Motor neuron (in vitro differentiated cells): ENCODE results near the gene METTL23. TPM values are rescaled to one million over a fixed set of nuclear protein-coding genes. Genes with fewer than 3 reads are reported as not detected.
"Not testable (repeated sequence)": the region's sequence is repeated elsewhere in the genome, so short reads cannot be mapped to it uniquely, and the experiment has no call there.

ENCODE experiments used
- ATAC-seq, 8 experiments: fragments of 200-7000 bp; cut with Tn5 transposase; replicated peaks in 6 of 8; 2 replicates each; pipeline ENCODE4 v1.8.0; 2021; ENCODE audit warnings: mild to moderate bottlenecking in 8 of 8, moderate library complexity in 8 of 8
- H3K27ac ChIP-seq, 2 donors: fragments of 250-450 bp; sonication (Bioruptor Pico); 2 replicates each; pipeline ENCODE4 v1.9.0; 2021; ENCODE audit warnings: antibody characterized with exemption in 2 of 2, mild to moderate bottlenecking in 2 of 2, moderate library complexity in 1 of 2
- H3K4me1 ChIP-seq, 2 donors: fragments of 250-450 bp; sonication (Bioruptor Pico); replicated peaks in 1 of 2; 2 replicates each; pipeline ENCODE4 v1.6.1; 2021; ENCODE audit warnings: antibody characterized with exemption in 2 of 2, mild to moderate bottlenecking in 2 of 2, moderate library complexity in 1 of 2
- H3K4me3 ChIP-seq, 5 donors: fragments of 250-450 bp; sonication (Bioruptor Pico); 2 replicates each; pipeline ENCODE4 v1.9.0; 2021; ENCODE audit warnings: antibody characterized with exemption in 5 of 5, mild to moderate bottlenecking in 5 of 5, moderate library complexity in 4 of 5
- WGBS, 10 experiments: fragments of 450-650 bp; shearing (Covaris generic); methylation state at CpG; one replicate each; pipeline ENCODE4 v1.0.0; 2022; 5-methylcytosine and 5-hydroxymethylcytosine counted together
- in situ Hi-C, 9 experiments: fragments of 400-800 bp; cut with MboI; loops; one replicate each; pipeline ENCODE4 v1.15.0; 2021; ENCODE audit warnings: low sequenced_read_pairs in 9 of 9, low pct_unique_long_range_greater_than_20kb in 2 of 9; ENCODE audit not compliant: unreplicated experiment in 9 of 9
- total RNA-seq, 8 experiments: library from RNA; unstranded; fragments of 300-600 nt; gene quantifications; 2 replicates each; pipeline versions ENCODE4 v1.2.3 to v1.2.4, GENCODE V29; 2022

METTL23 gene
- total RNA-seq, 8 experiments from 2014 or later, result 28.6 to 47.3 (median 37.7) TPM

GRCh38 chr17:76721463-76721862 lies 5.2 kb upstream of the METTL23 start:
- WGBS, 10 experiments, result 76 to 100% (median 92%) methylated on average over 1 to 7 of the region's 10 CpGs; no CpG with 5 or more reads in 2 of the 10 experiments
- no peak overlapping the region for H3K4me3 ChIP-seq
- in situ Hi-C loops, result loop anchor here in 2 of 9 experiments (25.0 kb wide), 1 partner anchor 184 kb away; the partner anchor contains the start of genes CYGB (in 2 of the 2) and PRCD (in 2 of the 2)
- H3K4me1 ChIP-seq, result peaks cover 12 to 16% of the 10 kb centered on the region in 2 donors
- no peak overlapping the region for H3K27ac ChIP-seq
- ATAC-seq, result no peak

DNA sequence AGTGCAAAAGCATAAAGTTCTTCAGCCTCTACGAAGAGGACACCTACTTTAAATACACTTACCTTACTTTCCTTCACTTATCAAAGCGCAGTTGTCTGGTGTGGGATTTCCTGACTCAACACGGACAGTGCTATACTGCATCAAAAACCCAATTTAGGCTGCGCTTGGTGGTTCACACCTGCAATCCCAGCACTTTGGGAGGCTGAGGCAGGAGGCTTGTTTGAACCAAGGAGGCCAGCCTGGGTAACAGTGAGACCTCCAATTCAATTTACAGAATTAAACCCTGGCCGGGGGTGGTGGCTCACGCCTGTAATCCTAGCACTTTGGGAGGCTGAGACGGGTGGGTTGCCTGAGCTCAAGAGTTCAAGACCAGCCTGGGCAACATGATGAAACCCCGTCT lies 4.4 kb upstream of the METTL23 start:
- no peak for ATAC-seq
- in situ Hi-C loops, result loop anchor here in 2 of 9 experiments (25.0 kb wide), 1 partner anchor 185 kb away; the partner anchor contains the start of genes CYGB (in 2 of the 2) and PRCD (in 2 of the 2)
- Histone ChIP-seq H3K4me3 (no peak overlapping the region), H3K4me1 (peaks cover 12 to 16% of the 10 kb centered on the region in 2 donors), H3K27ac (no peak overlapping the region)
- 68 to 100% (median 93%) methylated on average over 1 to 4 of the region's 8 CpGs; no CpG with 5 or more reads in 3 of the 10 experiments for WGBS, 10 experiments

DNA sequence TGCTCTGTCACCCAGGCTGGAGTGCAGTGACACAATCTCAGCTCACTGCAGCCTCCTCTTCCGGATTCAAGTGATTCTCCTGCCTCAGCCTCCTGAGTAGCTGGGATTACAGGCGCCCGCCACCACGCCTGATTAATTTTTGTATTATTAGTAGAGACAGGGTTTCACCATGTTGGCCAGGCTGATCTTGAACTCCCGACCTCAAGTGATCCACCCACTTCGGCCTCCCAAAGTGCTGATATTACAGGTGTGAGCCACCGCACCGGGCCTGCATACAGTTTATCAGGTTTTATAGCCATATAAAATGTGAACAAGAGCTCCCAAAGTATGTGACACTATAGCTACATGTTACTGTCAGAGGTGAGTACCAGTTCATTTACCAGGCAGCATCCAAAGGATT lies 3.7 kb upstream of the METTL23 start:
- not testable (repeated sequence) for H3K27ac ChIP-seq, H3K4me3 ChIP-seq, ATAC-seq
- H3K4me1 ChIP-seq, result peaks cover 16 to 21% of the 10 kb centered on the region in 2 donors
- in situ Hi-C loops, result loop anchor here in 2 of 9 experiments (25.0 kb wide), 1 partner anchor 186 kb away; the partner anchor contains the start of genes CYGB (in 2 of the 2) and PRCD (in 2 of the 2)
- WGBS, 10 experiments, result 67 to 100% (median 95%) methylated on average over 1 to 6 of the region's 8 CpGs; no CpG with 5 or more reads in 2 of the 10 experiments

- in situ Hi-C loops, result loop anchor here in 2 of 9 experiments (25.0 kb wide), 1 partner anchor 187 kb away; the partner anchor contains the start of genes CYGB (in 2 of the 2) and PRCD (in 2 of the 2)
- ATAC-seq, result no peak
- WGBS, 10 experiments, result 90 to 100% (median 100%) methylated on average over 1 to 5 of the region's 9 CpGs; no CpG with 5 or more reads in 5 of the 10 experiments
- H3K4me1 ChIP-seq, result peaks cover 19 to 23% of the 10 kb centered on the region in 2 donors
- H3K27ac ChIP-seq, result no peak overlapping the region
- H3K4me3 ChIP-seq, result peak overlapping the region in 1 of 5 donors; percentile 69
Measured at GRCh38 chr17:76723812-76724211, 2.8 kb upstream of the METTL23 start.

DNA sequence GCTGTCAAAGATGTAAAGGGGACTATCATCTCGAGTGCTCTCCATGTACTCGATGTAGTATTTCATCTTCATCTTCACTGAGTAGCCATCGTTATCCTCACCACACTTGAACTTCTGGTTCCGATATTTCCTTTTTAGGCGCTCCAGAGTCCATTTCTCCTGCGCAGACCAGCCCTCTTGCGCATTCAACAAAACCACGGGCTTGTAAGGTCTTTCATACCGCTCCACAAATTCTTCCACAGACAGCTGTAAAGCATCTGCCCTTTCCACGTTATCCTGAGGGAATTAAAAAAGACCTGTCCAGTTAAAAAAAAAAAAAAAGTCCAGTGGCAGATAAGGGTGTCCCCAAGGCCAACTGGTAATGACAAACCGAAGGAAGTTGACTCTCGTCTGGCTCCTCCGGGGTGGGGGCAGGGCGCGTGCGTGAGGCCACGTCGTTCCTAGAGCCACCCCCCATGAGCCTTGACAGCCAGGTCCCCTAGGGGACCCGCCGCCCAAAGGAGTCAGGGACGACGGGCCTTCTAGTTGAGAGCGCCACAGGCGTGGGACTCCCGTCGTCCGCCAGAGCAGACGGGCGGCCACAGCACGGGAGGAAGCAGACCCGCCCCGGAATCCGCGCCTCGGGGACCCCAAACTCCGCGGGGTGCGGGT lies 934 bp upstream of the METTL23 start:
- peak; percentile 13 to 38 (median 22) for ATAC-seq
- H3K27ac ChIP-seq, result peak overlapping the region; percentile 89 to 99
- H3K4me1 ChIP-seq, result peaks cover 19 to 23% of the 10 kb centered on the region in 2 donors
- WGBS, 10 experiments, result 0 to 70% (median 33%) methylated on average over 4 to 21 of the region's 38 CpGs
- H3K4me3 ChIP-seq, result peak overlapping the region; percentile 69 to 98 (median 97)
- in situ Hi-C loops, result no loop called here

- Histone ChIP-seq H3K4me3 (peak within 1 kb of the TSS; percentile 69 to 98 (median 97)), H3K27ac (peak within 1 kb of the TSS; percentile 98 to 99), H3K4me1 (peaks cover 19 to 23% of the 10 kb centered on the region in 2 donors)
- peak; percentile 79 to 90 (median 84) for ATAC-seq
- in situ Hi-C loops, result no loop called here
- WGBS, 10 experiments, result 0% methylated on average over 1 to 3 of the region's 60 CpGs; no CpG with 5 or more reads in 8 of the 10 experiments
Measured at GRCh38 chr17:76726231-76726775, 336 bp upstream of the METTL23 start, which contains the start of gene JMJD6. Gene JMJD6, minus strand, starts transcription at chr17:76726606. Its CDS starts 131 bp downstream, at chr17:76726475.

DNA sequence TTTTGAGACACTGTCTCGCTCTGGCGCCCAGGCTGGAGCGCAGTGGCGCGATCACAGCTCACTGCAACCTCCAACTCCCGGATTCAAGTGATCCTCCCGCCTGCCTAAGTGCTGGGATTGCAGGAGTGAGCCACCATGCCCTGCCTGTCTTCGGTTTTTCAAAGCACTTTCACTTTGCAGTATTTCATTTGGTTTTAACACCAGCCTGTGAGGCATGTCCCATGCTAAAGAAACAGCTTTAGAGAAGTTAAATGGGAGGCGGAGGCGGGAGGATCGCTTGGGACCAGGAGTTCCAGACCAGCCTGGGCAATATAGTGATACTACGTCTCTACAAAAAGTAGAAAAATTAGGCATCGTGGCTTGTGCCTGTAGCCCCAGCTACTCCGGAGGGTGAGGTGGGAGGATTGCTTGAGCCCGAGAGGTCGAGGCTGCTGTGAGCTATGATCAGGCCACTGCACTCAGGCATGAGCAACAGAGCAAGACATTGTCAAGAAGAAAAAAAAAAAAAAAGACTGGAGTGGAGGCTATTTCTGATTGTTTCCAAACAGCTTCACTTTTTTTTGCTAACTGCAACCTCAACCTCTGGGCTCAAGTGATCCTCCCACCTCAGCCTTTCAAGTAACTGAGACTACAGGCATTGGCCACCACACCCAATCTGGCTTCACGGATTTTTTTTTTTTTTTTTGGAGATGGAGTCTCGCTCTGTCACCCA lies 1.3 kb downstream of the METTL23 start:
- Histone ChIP-seq H3K4me1 (peaks cover 19 to 23% of the 10 kb centered on the region in 2 donors), H3K27ac (peak overlapping the region; percentile 98 to 99), H3K4me3 (peak overlapping the region; percentile 69 to 98 (median 97))
- ATAC-seq, result no peak
- in situ Hi-C loops, result no loop called here
- 6 to 81% (median 44%) methylated on average over 5 to 14 of the region's 18 CpGs for WGBS, 10 experiments

- H3K27ac ChIP-seq, result not testable (repeated sequence)
Measured at GRCh38 chr17:76731800-76732733, 5.4 kb downstream of the METTL23 start.

GRCh38 chr17:76732734-76733617 lies 6.3 kb downstream of the METTL23 start:
- WGBS, 10 experiments, result 33 to 100% (median 84%) methylated on average over 1 to 3 of the region's 3 CpGs; no CpG with 5 or more reads in 1 of the 10 experiments
- Histone ChIP-seq H3K4me1 (peaks cover 3 to 22% of the 10 kb centered on the region in 2 donors), H3K27ac (no peak overlapping the region), H3K4me3 (no peak overlapping the region)
- in situ Hi-C loops, result no loop called here
- ATAC-seq, result no peak

More at GRCh38 chr17:76731800-76732733, 5.4 kb downstream of the METTL23 start:
- H3K4me3 ChIP-seq, ATAC-seq, in situ Hi-C loops: not testable (repeated sequence)
- H3K4me1 ChIP-seq, result peaks cover 7 to 27% of the 10 kb centered on the region in 2 donors
- WGBS, 10 experiments, result 67 to 100% (median 95%) methylated on average over 2 to 10 of the region's 13 CpGs; no CpG with 5 or more reads in 2 of the 10 experiments

GRCh38 chr17:76733618-76733957 lies 6.9 kb downstream of the METTL23 start:
- H3K4me3 ChIP-seq, result no peak overlapping the region
- peaks cover 0 to 19% of the 10 kb centered on the region in 2 donors for H3K4me1 ChIP-seq
- H3K27ac ChIP-seq, result no peak overlapping the region
- no peak for ATAC-seq
- in situ Hi-C loops, result no loop called here
- WGBS, 10 experiments, result 11 to 100% (median 80%) methylated on average over 1 of the region's 1 CpG; no CpG with 5 or more reads in 1 of the 10 experiments
